ENCODE measurements around the gene ADORA2A.

DNA sequence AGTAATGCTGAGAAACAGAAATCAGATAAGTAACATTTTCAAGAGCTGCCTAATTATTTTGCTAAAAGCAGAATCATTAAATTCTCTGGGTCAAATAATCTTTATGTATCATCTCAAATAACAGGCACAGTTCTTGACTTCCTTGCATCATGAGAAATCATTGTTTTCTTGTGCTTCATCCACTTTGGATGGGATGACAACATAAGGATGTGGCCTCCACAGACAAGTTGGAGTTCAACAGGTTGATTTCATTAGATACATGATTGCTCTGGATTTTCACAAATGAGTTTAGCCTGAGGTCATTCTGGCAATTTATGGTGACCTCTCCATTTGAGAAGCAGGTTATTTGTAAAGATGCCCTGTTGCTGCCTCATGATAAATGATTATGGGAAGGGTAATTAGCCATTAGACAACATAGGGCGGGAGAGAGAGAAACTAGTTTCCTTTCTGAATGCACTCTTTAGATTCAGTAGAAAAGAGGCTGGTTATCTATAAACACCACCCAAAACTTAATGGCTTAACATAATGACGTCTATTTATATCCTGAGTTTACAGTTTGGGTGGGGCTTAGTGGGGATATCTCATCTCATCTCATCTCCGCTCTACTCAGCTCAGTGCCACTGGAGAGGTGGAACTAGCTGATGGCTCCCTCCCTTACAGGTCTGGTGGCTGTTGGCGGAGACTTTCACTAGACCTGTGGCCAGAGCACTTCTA, 35.0 kb upstream of the ADORA2A start:
- TF ChIP-seq ZNF768 (CRISPR knock-in tag; IDR thresholded peaks at IDR 0.05) (no peak), ZBTB40 (IDR thresholded peaks at IDR 0.05) (no peak), ZBTB40 (CRISPR knock-in tag; IDR thresholded peaks at IDR 0.05) (no peak), CCAR2 (optimal IDR thresholded peaks at IDR 0.05; ENCODE audit: low read depth, low read length) (no peak), DNMT1 (CRISPR knock-in tag; IDR thresholded peaks at IDR 0.05) (no peak), ZNF780A (CRISPR knock-in tag; IDR thresholded peaks at IDR 0.05) (no peak), STAT5B (CRISPR knock-in tag; IDR thresholded peaks at IDR 0.05) (no peak), CTCF (CRISPR knock-in tag; IDR thresholded peaks at IDR 0.05) (no peak), ZBTB7A (CRISPR knock-in tag; IDR thresholded peaks at IDR 0.05) (no peak), FIP1L1 (IDR thresholded peaks at IDR 0.05; ENCODE audit: borderline replicate concordance, insufficient read depth, low read depth, low read length) (no peak), RAD21 (CRISPR knock-in tag; IDR thresholded peaks at IDR 0.05) (no peak), XRCC5 (optimal IDR thresholded peaks at IDR 0.05; ENCODE audit: low read length) (no peak), ZNF564 (CRISPR knock-in tag; IDR thresholded peaks at IDR 0.05) (no peak)
- TF ChIP-seq, protein P1, sequence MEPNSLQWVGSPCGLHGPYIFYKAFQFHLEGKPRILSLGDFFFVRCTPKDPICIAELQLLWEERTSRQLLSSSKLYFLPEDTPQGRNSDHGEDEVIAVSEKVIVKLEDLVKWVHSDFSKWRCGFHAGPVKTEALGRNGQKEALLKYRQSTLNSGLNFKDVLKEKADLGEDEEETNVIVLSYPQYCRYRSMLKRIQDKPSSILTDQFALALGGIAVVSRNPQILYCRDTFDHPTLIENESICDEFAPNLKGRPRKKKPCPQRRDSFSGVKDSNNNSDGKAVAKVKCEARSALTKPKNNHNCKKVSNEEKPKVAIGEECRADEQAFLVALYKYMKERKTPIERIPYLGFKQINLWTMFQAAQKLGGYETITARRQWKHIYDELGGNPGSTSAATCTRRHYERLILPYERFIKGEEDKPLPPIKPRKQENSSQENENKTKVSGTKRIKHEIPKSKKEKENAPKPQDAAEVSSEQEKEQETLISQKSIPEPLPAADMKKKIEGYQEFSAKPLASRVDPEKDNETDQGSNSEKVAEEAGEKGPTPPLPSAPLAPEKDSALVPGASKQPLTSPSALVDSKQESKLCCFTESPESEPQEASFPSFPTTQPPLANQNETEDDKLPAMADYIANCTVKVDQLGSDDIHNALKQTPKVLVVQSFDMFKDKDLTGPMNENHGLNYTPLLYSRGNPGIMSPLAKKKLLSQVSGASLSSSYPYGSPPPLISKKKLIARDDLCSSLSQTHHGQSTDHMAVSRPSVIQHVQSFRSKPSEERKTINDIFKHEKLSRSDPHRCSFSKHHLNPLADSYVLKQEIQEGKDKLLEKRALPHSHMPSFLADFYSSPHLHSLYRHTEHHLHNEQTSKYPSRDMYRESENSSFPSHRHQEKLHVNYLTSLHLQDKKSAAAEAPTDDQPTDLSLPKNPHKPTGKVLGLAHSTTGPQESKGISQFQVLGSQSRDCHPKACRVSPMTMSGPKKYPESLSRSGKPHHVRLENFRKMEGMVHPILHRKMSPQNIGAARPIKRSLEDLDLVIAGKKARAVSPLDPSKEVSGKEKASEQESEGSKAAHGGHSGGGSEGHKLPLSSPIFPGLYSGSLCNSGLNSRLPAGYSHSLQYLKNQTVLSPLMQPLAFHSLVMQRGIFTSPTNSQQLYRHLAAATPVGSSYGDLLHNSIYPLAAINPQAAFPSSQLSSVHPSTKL (CRISPR knock-in tag; IDR thresholded peaks at IDR 0.05), result no peak
- TF ChIP-seq, protein P2, sequence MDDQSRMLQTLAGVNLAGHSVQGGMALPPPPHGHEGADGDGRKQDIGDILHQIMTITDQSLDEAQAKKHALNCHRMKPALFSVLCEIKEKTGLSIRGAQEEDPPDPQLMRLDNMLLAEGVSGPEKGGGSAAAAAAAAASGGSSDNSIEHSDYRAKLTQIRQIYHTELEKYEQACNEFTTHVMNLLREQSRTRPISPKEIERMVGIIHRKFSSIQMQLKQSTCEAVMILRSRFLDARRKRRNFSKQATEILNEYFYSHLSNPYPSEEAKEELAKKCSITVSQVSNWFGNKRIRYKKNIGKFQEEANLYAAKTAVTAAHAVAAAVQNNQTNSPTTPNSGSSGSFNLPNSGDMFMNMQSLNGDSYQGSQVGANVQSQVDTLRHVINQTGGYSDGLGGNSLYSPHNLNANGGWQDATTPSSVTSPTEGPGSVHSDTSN (CRISPR knock-in tag; IDR thresholded peaks at IDR 0.05; ENCODE audit: borderline replicate concordance), result no peak

All from HepG2 (cell line).